Upper lobe of right lung (tissue), 1 donor: Measurements from ENCODE around the gene PALD1. TPM values are rescaled to one million over a fixed set of nuclear protein-coding genes. Genes with fewer than 3 reads are reported as not detected.

ENCODE experiments used
- ATAC-seq: fragments of 200-7000 bp; cut with Tn5 transposase; one replicate; pipeline ENCODE4 v1.9.1; 2020; ENCODE audit warnings: mild to moderate bottlenecking, moderate library complexity
- DNase-seq: peaks from one replicate; pipeline ENCODE4 v3.0.0-alpha.2; 2020
- H3K27ac ChIP-seq: fragments of 200-600 bp; one replicate; pipeline ENCODE4 v1.8.0; 2022
- H3K27me3 ChIP-seq: fragments of 200-600 bp; one replicate; pipeline ENCODE4 v1.8.0; 2022; ENCODE audit warnings: mild to moderate bottlenecking
- H3K36me3 ChIP-seq: fragments of 200-600 bp; one replicate; pipeline ENCODE4 v1.8.0; 2022
- H3K4me1 ChIP-seq: fragments of 200-600 bp; one replicate; pipeline ENCODE4 v1.8.0; 2022
- H3K4me3 ChIP-seq: fragments of 200-600 bp; one replicate; pipeline ENCODE4 v1.8.0; 2022; ENCODE audit warnings: mild to moderate bottlenecking
- H3K9me3 ChIP-seq: fragments of 200-600 bp; one replicate; pipeline ENCODE4 v1.8.0; 2022
- intact Hi-C: fragments of 100-400 bp; cut with DNase I; formaldehyde crosslinking; loops from one replicate; pipeline ENCODE4 v1.11.0; 2022
- total RNA-seq: library from RNA; stranded (reverse); fragmentation: NEBNext Ultra II Directional; extraction: Animal tissue kit (Norgen Biotek cat#: 25700); gene quantifications from one replicate; pipeline ENCODE4 v1.2.1, GENCODE V29; 2021
- TF ChIP-seq, protein P1 (sequence below): fragments of 200-600 bp; IDR thresholded peaks from one replicate; pipeline ENCODE4 v1.8.0; 2022; ENCODE audit warnings: antibody characterized with exemption
- donor health status: DM: no; HTN: yes; CAD: no; lungs with severe emphysema.

PALD1 gene
- total RNA-seq, 1 donor from 2014 or later = 27.0 TPM

DNA sequence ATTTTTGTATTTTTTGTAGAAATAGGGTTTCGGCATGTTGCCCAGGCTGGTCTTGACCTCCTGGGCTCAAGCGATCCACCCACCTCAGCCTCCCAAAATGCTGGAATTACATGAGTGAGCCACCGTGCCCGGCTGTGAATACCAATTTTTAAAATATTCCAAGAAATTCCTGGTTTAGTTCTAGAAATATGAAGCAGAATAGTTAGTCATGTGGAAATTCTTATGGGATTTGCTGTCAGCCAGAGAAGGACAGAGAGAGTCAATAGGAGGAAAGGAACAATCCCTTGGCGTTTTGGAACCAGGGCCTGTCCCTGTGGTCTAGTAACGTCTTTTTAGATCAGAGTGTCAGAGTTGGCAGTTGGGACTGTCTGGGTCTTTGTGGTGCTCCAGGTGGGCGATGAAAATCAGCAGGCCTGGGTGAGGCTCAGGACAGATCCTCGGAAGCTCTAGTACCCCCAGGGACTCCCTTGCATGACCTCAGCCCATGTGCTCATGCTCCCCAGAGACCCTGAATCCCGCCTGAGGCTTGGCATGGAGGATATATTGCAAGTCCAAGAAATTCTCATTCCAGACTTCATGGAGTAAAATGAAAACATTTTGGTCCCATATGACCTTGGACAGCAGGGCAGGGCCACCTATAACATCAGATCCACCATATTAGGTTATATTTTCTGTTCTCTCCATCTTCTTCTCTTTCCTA lies 44.8 kb upstream of the PALD1 start:
- no peak overlapping the region for H3K4me3 ChIP-seq
- H3K27me3 ChIP-seq = no peaks in the 10 kb centered on the region
- TF ChIP-seq, protein P1, sequence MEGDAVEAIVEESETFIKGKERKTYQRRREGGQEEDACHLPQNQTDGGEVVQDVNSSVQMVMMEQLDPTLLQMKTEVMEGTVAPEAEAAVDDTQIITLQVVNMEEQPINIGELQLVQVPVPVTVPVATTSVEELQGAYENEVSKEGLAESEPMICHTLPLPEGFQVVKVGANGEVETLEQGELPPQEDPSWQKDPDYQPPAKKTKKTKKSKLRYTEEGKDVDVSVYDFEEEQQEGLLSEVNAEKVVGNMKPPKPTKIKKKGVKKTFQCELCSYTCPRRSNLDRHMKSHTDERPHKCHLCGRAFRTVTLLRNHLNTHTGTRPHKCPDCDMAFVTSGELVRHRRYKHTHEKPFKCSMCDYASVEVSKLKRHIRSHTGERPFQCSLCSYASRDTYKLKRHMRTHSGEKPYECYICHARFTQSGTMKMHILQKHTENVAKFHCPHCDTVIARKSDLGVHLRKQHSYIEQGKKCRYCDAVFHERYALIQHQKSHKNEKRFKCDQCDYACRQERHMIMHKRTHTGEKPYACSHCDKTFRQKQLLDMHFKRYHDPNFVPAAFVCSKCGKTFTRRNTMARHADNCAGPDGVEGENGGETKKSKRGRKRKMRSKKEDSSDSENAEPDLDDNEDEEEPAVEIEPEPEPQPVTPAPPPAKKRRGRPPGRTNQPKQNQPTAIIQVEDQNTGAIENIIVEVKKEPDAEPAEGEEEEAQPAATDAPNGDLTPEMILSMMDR = no peak
- no peak overlapping the region for H3K27ac ChIP-seq
- H3K36me3 ChIP-seq = peaks cover 9% of the 10 kb centered on the region
- no peak for ATAC-seq
- H3K4me1 ChIP-seq = peaks cover 37% of the 10 kb centered on the region
- no peak for DNase-seq
- intact Hi-C loops = no loop called here
- H3K9me3 ChIP-seq = no peaks in the 10 kb centered on the region

GRCh38 chr10:70435241-70436085 lies 43.1 kb upstream of the PALD1 start:
- DNase-seq (no peak), ATAC-seq (no peak)
- Histone ChIP-seq H3K4me3 (no peak overlapping the region), H3K4me1 (peaks cover 29% of the 10 kb centered on the region), H3K27ac (no peak overlapping the region), H3K36me3 (no peaks in the 10 kb centered on the region), H3K9me3 (no peaks in the 10 kb centered on the region), H3K27me3 (peaks cover 10% of the 10 kb centered on the region)
- intact Hi-C loops = no loop called here
- TF ChIP-seq, protein P1 = no peak

- TF ChIP-seq, protein P1 = no peak
- Histone ChIP-seq H3K27ac (no peak overlapping the region), H3K4me3 (no peak overlapping the region), H3K9me3 (no peaks in the 10 kb centered on the region), H3K36me3 (no peaks in the 10 kb centered on the region), H3K27me3 (peaks cover 31% of the 10 kb centered on the region), H3K4me1 (peaks cover 19% of the 10 kb centered on the region)
- ATAC-seq = no peak
- DNase-seq = no peak
- intact Hi-C loops = no loop called here
Observed at GRCh38 chr10:70437721-70438120, 40.8 kb upstream of the PALD1 start.

DNA sequence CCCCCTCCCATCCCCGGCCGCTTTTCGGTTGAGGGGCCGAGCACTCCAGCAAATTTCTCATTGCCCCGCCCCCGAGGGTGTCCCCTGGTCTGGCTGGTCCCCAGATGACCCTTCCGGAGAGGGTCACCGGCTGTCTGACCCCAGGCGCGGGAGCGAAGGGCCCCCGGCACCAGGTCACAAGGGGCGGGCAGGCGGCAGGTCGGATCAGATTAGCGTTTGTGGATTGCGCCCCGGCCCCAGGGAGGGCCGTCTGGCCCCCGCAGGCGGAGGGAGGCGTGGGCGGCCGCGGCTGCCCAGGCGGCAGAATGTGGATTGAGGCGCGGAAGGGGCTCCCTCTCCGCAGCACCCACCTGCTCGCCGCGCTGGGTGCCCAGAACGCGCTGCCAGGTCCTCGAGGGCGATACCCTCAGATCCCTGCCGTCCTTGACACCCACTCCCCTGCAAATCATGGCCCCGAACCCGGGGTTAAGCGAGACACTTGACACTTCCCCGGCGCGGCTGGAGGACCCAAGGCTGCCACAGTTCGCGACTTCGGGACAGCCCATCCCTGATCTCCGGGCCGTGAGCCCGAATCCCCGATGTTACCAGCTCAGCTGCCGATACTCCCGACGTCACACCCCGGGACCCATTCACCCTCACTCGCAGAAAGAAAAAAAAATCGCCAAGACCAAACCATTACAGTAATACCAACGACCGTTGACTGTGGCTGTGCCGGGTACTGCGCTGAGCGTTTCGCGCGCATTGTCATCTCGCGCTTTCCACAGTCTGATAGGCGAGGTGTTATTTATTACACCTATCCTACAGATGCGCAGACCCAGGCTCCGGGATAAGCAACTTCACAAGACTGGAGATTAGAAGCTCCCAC lies 38.0 kb upstream of the PALD1 start:
- intact Hi-C loops = no loop called here
- H3K4me1 ChIP-seq = peaks cover 19% of the 10 kb centered on the region
- H3K36me3 ChIP-seq = no peaks in the 10 kb centered on the region
- no peaks in the 10 kb centered on the region for H3K9me3 ChIP-seq
- H3K27ac ChIP-seq = no peak overlapping the region
- H3K27me3 ChIP-seq = peaks cover 40% of the 10 kb centered on the region
- no peak for DNase-seq
- peak overlapping the region; percentile 23 for H3K4me3 ChIP-seq
- peak; percentile 4 for ATAC-seq
- TF ChIP-seq, protein P1 = no peak

DNA sequence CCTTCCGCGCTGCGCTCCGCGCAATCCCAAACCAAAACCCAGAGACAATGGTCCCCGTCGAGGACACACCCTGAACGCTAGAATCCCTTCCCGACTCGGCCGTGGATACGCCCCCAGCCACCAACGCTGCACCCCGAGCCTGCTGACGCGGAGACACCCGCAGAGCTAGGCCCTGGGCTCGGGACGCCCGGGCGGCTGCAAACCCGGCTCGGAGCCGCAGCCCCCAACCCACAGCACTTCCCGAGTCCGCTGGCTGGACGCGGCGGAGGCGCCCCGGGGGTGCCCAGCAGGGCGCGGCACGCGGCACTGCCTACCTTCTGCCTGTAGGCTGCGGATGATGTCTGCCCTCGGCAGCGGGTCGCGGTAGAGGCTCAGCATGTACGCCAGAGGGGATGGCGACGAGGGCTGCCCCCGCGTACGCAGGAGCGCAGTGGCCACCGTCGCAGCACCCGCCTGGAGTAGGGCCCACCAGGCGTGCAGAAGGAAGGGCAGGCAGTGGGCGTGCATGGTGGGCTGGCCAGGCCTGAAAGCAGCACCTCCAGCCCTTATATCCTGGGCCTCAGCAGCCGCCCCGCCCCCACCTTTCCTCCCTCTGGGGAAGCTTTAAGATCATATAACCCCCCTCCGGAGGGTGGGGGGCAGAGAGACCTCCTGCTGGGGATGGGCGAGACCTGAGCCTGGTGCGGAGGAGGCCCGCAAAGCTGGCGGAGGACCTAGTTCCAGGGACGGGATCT lies 37.2 kb upstream of the PALD1 start, which contains the start of gene NODAL:
Gene NODAL, minus strand, starts transcription at position 521 of the 734 bp plus-strand sequence. Its CDS starts 14 bp downstream, at position 507.
- H3K4me3 ChIP-seq = peak within 1 kb of the TSS; percentile 23
- H3K27ac ChIP-seq = no peak within 1 kb of the TSS
- ATAC-seq = peak; percentile 28
- H3K27me3 ChIP-seq = peaks cover 40% of the 10 kb centered on the region
- no peaks in the 10 kb centered on the region for H3K9me3 ChIP-seq
- peaks cover 23% of the 10 kb centered on the region for H3K4me1 ChIP-seq
- H3K36me3 ChIP-seq = no peaks in the 10 kb centered on the region
- peak; percentile 55 for DNase-seq
- intact Hi-C loops = no loop called here
- TF ChIP-seq, protein P1 = no peak
